K562 (cell line): ENCODE measurements around the gene DOCK6. TPM values are rescaled to one million over a fixed set of nuclear protein-coding genes. Genes with fewer than 3 reads are reported as not detected.
A peak's percentile ranks its signal among the peaks of the same experiment; 100 is the strongest.

Source experiments
- BRCA1 ChIP-seq, 2 experiments: fragments of 450-650 bp in 1 of 2; sonication (generic) in 1 of 2; formaldehyde crosslinking in 1 of 2; IDR thresholded peaks; 2 replicates each; pipeline versions ENCODE4 v1.5.0 to v1.6.1; 2017 to 2020; ENCODE audit warnings: mild to moderate bottlenecking in 1 of 2, missing genetic modification reagents in 1 of 2
- CHD2 ChIP-seq: IDR thresholded peaks from 2 replicates; pipeline ENCODE4 v1.6.1; 2011; ENCODE audit warnings: low read depth, low read length
- FOS ChIP-seq: IDR thresholded peaks from 3 replicates; pipeline ENCODE4 v1.6.1; 2011; ENCODE audit not compliant: insufficient read length; ENCODE audit errors: extremely low read depth
- LARP7 ChIP-seq: fragments of 450-650 bp; IDR thresholded peaks from 2 replicates; pipeline ENCODE4 v1.6.1; 2016
- NUFIP1 ChIP-seq: fragments of 450-650 bp; IDR thresholded peaks from 2 replicates; pipeline ENCODE4 v1.6.1; 2018; ENCODE audit not compliant: partially characterized antibody
- PTTG1 ChIP-seq: fragments of 450-650 bp; IDR thresholded peaks from 2 replicates; pipeline ENCODE4 v1.6.1; 2016; ENCODE audit warnings: low read depth, mild to moderate bottlenecking, missing genetic modification characterization, missing compliant biosample characterization
- RBFOX2 ChIP-seq: fragments of 200-400 bp; formaldehyde crosslinking; IDR thresholded peaks from 2 replicates; pipeline ENCODE4 v1.6.1; 2017; ENCODE audit warnings: low read depth, mild to moderate bottlenecking, low read length, moderate library complexity
- SNRNP70 ChIP-seq: fragments of 200-400 bp; formaldehyde crosslinking; optimal IDR thresholded peaks from 2 replicates; pipeline ENCODE3; 2017; ENCODE audit warnings: low read depth, low read length
- ZBTB1 ChIP-seq: sonication (generic); formaldehyde crosslinking; IDR thresholded peaks from 2 replicates; pipeline ENCODE4 v1.8.1; 2023; ENCODE audit warnings: missing genetic modification reagents, low read depth, mild to moderate bottlenecking, borderline replicate concordance
- ZFP36 ChIP-seq: fragments of 150-350 bp; IDR thresholded peaks from 2 replicates; pipeline ENCODE4 v1.6.1; 2018; ENCODE audit warnings: low read length, low read depth; ENCODE audit not compliant: partially characterized antibody
- ZNF436 ChIP-seq: fragments of 250-450, 450-650 bp; sonication (Bioruptor Pico); formaldehyde crosslinking; IDR thresholded peaks from 2 replicates; pipeline ENCODE4 v1.7.0; 2020; ENCODE audit warnings: mild to moderate bottlenecking
- ZNF696 ChIP-seq: fragments of 250-450 bp; sonication (Bioruptor Pico); conservative IDR thresholded peaks from 2 replicates; pipeline ENCODE4 v1.4.0; 2020; ENCODE audit warnings: mild to moderate bottlenecking, moderate library complexity
- ZNF764 ChIP-seq: fragments of 250-450 bp; sonication (Bioruptor Pico); IDR thresholded peaks from 2 replicates; pipeline ENCODE4 v1.4.0; 2020; ENCODE audit warnings: low read depth, mild to moderate bottlenecking, moderate library complexity
- polyA plus RNA-seq, 8 experiments: library from polyadenylated mRNA; depleted of rRNA in 4 of 8; stranded (reverse) in 5 of 8; unstranded in 3 of 8; fragments of >200 nt; fragmentation: Nextera tagmentation in 2 of 8; fragmentation: Illumina TruSeq in 1 of 8; extraction: Ambion mirVana in 2 of 8; extraction: Trizol in 1 of 8; gene quantifications; 2 replicates each; pipeline versions ENCODE4 v1.2.1 to v1.2.3, GENCODE V29; 2011 to 2014; ENCODE audit warnings: inconsistent platforms in 1 of 8, missing spikeins in 1 of 8
- total RNA-seq, 7 experiments: library from RNA; depleted of rRNA in 6 of 7; stranded (reverse); fragments of >200 nt in 6 of 7; fragmentation: Illumina TruSeq in 2 of 7; extraction: Trizol in 2 of 7; gene quantifications; 2 replicates each; pipeline versions ENCODE4 v1.2.1 to v1.2.3, GENCODE V29; 2011 to 2021; ENCODE audit warnings: low replicate concordance in 1 of 7
- TF ChIP-seq, protein P1 (sequence below), 2 experiments: fragments of 450-650 bp; formaldehyde crosslinking in 1 of 2; IDR thresholded peaks; 2 replicates each; pipeline versions ENCODE4 v1.4.0 to v1.6.1; 2014 to 2020; ENCODE audit warnings: mild to moderate bottlenecking in 2 of 2, borderline replicate concordance in 1 of 2, low read depth in 1 of 2
- TF ChIP-seq, protein P2 (sequence below): sonication (generic); formaldehyde crosslinking; IDR thresholded peaks from 2 replicates; pipeline ENCODE4 v1.8.0; 2022; ENCODE audit warnings: mild to moderate bottlenecking, missing genetic modification reagents

Gene DOCK6
- total and polyA plus RNA-seq, 9 of the 15 experiments (the other 6 are each of a cell fraction or from before 2014, with no cell fraction given), result 0.35 to 19.3 (median 3.8) TPM

DNA sequence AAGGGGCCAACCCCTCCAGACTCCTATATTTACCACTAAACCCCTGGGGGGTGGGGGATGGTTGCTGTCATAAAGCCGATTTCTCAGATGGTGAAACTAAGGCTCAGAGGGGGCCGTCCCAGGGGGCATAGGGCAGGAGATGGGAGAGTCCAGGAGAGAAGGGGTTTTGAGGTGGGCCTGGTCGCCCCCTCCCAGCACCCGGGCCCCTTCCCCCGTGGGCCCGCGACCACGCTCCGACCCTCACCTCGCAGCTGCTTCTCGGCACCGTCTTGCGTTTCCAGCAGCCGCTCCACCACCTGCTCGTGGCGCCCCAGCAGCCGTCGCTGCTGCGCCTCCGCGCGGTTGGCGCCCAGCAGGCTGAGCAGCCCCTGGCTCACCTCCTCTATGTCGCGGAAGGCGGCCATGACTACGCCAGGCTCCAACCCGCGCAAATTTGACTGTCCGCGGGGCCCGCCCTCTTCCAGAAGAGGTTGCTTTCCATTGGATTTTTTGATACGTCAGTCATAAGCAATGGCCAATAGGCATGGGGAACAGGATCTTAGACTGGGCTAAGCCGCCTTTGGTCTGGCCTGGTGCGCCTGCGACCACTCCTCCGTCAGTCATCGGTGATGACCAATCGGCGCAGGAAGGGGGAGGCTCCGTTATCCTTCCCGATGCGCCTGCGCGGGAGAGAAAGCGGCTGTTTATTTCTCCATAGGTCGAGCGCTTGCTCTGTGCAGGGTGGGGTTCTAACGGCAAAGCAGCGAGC lies 106.8 kb downstream of the DOCK6 start, which contains the start of gene SPC24 (continued):
- TF ChIP-seq, protein P1, sequence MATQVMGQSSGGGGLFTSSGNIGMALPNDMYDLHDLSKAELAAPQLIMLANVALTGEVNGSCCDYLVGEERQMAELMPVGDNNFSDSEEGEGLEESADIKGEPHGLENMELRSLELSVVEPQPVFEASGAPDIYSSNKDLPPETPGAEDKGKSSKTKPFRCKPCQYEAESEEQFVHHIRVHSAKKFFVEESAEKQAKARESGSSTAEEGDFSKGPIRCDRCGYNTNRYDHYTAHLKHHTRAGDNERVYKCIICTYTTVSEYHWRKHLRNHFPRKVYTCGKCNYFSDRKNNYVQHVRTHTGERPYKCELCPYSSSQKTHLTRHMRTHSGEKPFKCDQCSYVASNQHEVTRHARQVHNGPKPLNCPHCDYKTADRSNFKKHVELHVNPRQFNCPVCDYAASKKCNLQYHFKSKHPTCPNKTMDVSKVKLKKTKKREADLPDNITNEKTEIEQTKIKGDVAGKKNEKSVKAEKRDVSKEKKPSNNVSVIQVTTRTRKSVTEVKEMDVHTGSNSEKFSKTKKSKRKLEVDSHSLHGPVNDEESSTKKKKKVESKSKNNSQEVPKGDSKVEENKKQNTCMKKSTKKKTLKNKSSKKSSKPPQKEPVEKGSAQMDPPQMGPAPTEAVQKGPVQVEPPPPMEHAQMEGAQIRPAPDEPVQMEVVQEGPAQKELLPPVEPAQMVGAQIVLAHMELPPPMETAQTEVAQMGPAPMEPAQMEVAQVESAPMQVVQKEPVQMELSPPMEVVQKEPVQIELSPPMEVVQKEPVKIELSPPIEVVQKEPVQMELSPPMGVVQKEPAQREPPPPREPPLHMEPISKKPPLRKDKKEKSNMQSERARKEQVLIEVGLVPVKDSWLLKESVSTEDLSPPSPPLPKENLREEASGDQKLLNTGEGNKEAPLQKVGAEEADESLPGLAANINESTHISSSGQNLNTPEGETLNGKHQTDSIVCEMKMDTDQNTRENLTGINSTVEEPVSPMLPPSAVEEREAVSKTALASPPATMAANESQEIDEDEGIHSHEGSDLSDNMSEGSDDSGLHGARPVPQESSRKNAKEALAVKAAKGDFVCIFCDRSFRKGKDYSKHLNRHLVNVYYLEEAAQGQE (IDR thresholded peaks at IDR 0.05; ENCODE audit: borderline replicate concordance), result peak; percentile 98
- TF ChIP-seq, protein P1 (CRISPR knock-in tag; IDR thresholded peaks at IDR 0.05; ENCODE audit: low read depth), result no peak
- TF ChIP-seq ZFP36 (peak; percentile 17), ZNF436 (0 out of 2 replicates have a peak, but pooled peaks have one; percentile 27), ZBTB1 (CRISPR knock-in tag) (no peak; the same call in 1 of the 2 replicates), ZNF696 (CRISPR knock-in tag) (no peak), CHD2 (peak; percentile 80), SNRNP70 (no peak), LARP7 (no peak), PTTG1 (tag) (no peak), ZNF764 (no peak), RBFOX2 (peak; percentile 100), BRCA1 (IDR thresholded peaks at IDR 0.05) (no peak), BRCA1 (CRISPR knock-in tag; IDR thresholded peaks at IDR 0.05) (no peak), NUFIP1 (no peak), FOS (peak; percentile 89)
- TF ChIP-seq, protein P2, sequence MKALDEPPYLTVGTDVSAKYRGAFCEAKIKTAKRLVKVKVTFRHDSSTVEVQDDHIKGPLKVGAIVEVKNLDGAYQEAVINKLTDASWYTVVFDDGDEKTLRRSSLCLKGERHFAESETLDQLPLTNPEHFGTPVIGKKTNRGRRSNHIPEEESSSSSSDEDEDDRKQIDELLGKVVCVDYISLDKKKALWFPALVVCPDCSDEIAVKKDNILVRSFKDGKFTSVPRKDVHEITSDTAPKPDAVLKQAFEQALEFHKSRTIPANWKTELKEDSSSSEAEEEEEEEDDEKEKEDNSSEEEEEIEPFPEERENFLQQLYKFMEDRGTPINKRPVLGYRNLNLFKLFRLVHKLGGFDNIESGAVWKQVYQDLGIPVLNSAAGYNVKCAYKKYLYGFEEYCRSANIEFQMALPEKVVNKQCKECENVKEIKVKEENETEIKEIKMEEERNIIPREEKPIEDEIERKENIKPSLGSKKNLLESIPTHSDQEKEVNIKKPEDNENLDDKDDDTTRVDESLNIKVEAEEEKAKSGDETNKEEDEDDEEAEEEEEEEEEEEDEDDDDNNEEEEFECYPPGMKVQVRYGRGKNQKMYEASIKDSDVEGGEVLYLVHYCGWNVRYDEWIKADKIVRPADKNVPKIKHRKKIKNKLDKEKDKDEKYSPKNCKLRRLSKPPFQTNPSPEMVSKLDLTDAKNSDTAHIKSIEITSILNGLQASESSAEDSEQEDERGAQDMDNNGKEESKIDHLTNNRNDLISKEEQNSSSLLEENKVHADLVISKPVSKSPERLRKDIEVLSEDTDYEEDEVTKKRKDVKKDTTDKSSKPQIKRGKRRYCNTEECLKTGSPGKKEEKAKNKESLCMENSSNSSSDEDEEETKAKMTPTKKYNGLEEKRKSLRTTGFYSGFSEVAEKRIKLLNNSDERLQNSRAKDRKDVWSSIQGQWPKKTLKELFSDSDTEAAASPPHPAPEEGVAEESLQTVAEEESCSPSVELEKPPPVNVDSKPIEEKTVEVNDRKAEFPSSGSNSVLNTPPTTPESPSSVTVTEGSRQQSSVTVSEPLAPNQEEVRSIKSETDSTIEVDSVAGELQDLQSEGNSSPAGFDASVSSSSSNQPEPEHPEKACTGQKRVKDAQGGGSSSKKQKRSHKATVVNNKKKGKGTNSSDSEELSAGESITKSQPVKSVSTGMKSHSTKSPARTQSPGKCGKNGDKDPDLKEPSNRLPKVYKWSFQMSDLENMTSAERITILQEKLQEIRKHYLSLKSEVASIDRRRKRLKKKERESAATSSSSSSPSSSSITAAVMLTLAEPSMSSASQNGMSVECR (CRISPR knock-in tag), result peak; percentile 87; the same call in 1 of the 2 replicates
